Smooth muscle cell (in vitro differentiated cells): ENCODE data around the gene RBKS. TPM values are rescaled to one million over a fixed set of nuclear protein-coding genes. Genes with fewer than 3 reads are reported as not detected.

Experiments used
- DNase-seq: peaks from one replicate; lab custom pipeline; 2025; ENCODE audit not compliant: unreplicated experiment; lab: John Stamatoyannopoulos, UW
- H2AFZ ChIP-seq: fragments of 200-600 bp; sonication (generic); 2 replicates; pipeline ENCODE4 v1.6.0; 2016; ENCODE audit warnings: antibody characterized with exemption, low read depth, mild to moderate bottlenecking
- H3F3A ChIP-seq: fragments of 200-600 bp; sonication (generic); 2 replicates; pipeline ENCODE4 v1.6.0; 2017; ENCODE audit warnings: antibody characterized with exemption, low read depth
- H3K27ac ChIP-seq: fragments of 200-600 bp; sonication (generic); 2 replicates; pipeline ENCODE4 v1.5.1; 2016; ENCODE audit warnings: low read depth, mild to moderate bottlenecking
- H3K27me3 ChIP-seq: fragments of 200-600 bp; sonication (generic); 2 replicates; pipeline ENCODE4 v1.6.1; 2016; ENCODE audit warnings: low read depth, mild to moderate bottlenecking
- H3K36me3 ChIP-seq: fragments of 200-600 bp; sonication (generic); 2 replicates; pipeline ENCODE4 v1.5.1; 2016; ENCODE audit warnings: low read depth
- H3K4me1 ChIP-seq: fragments of 200-600 bp; sonication (generic); 2 replicates; pipeline ENCODE4 v1.5.1; 2016; ENCODE audit warnings: low read depth
- H3K4me2 ChIP-seq: fragments of 200-600 bp; sonication (generic); 2 replicates; pipeline ENCODE4 v1.6.0; 2016; ENCODE audit warnings: mild to moderate bottlenecking
- H3K4me3 ChIP-seq: fragments of 200-600 bp; sonication (generic); 2 replicates; pipeline ENCODE4 v1.5.1; 2016; ENCODE audit warnings: mild to moderate bottlenecking
- H3K79me2 ChIP-seq: fragments of 200-600 bp; sonication (generic); 2 replicates; pipeline ENCODE4 v1.6.0; 2016; ENCODE audit warnings: low read depth, mild to moderate bottlenecking
- H3K9ac ChIP-seq: fragments of 200-600 bp; sonication (generic); 2 replicates; pipeline ENCODE4 v1.6.0; 2016; ENCODE audit warnings: low read depth
- H3K9me3 ChIP-seq: fragments of 200-600 bp; sonication (generic); replicated peaks from 2 replicates; pipeline ENCODE4 v1.5.1; 2016; ENCODE audit warnings: low read depth
- H4K20me1 ChIP-seq: fragments of 200-600 bp; sonication (generic); 2 replicates; pipeline ENCODE4 v1.6.0; 2016; ENCODE audit warnings: low read depth
- WGBS: methylation state at CpG from one replicate; pipeline ENCODE4 v1.1.7; 2016; ENCODE audit warnings: low lambda C conversion rate; 5-methylcytosine and 5-hydroxymethylcytosine counted together
- polyA plus RNA-seq: library from polyadenylated mRNA; unstranded; fragments of >200 nt; fragmentation: Nextera tagmentation; extraction: Ambion mirVana; gene quantifications from 2 replicates; pipeline ENCODE4 v1.2.1, GENCODE V29; 2016
- total RNA-seq: library from RNA; depleted of rRNA; stranded (reverse); fragments of >200 nt; gene quantifications from 2 replicates; pipeline ENCODE4 v1.2.3, GENCODE V29; 2014
- TF ChIP-seq, protein P1 (sequence below): fragments of 200-600 bp; sonication (generic); IDR thresholded peaks from 2 replicates; pipeline ENCODE4 v1.5.1; 2017; ENCODE audit warnings: borderline replicate concordance, mild to moderate bottlenecking, antibody characterized with exemption; ENCODE audit not compliant: insufficient read depth, poor library complexity, severe bottlenecking

The RBKS gene
- total and polyA plus RNA-seq, 2 experiments from 2014 or later, result 1.0 to 3.3 TPM

DNA sequence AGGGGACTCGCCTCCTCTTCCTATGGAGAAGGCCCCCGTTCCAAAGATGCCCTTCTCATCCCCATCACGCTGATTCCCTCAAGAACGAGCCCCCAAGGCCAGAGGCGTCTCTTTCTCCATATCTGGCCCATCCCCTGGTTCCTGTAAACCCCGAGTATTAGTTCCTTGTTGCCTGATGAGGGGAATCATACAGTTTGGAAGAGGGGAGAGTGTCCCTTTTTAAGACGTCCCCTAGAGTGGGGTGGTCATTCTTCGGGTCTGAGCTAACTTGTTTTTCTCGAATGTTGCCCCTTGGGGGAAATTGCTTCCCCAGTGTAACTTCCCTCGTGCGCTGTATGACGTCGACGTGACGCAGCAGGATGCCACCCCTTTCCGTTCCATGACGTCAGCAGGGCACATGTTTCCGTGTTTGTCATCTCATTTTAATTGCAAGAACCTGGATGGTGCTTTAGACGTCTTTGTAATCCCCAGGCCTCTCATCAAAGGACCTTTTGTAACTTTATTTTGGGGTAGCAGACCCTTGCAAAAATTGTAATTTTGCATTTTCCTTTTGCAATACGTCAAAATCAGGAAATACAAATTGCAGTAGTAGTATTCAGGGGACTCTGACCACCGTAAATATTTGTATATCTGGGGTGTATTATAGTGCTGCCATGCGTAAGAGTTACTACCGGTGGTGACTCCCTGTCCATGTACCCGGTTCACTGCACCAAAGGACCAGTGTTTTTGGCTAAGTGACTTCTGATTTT lies 911 bp upstream of the RBKS start:
- Histone ChIP-seq H3K4me2 (peak overlapping the region; percentile 86), H2AFZ (peak overlapping the region; percentile 99), H3K9me3 (no peaks in the 10 kb centered on the region), H3K9ac (peak overlapping the region; percentile 92), H3K27ac (peak overlapping the region; percentile 84), H3K36me3 (no peaks in the 10 kb centered on the region), H3K27me3 (no peaks in the 10 kb centered on the region), H3K4me1 (peaks cover 6% of the 10 kb centered on the region), H3K79me2 (peaks cover 21% of the 10 kb centered on the region), H4K20me1 (no peaks in the 10 kb centered on the region), H3F3A (peaks cover 5% of the 10 kb centered on the region), H3K4me3 (peak overlapping the region; percentile 68)
- 26% methylated on average over 24 of the region's 24 CpGs for WGBS
- no peak for DNase-seq
- TF ChIP-seq, protein P1, sequence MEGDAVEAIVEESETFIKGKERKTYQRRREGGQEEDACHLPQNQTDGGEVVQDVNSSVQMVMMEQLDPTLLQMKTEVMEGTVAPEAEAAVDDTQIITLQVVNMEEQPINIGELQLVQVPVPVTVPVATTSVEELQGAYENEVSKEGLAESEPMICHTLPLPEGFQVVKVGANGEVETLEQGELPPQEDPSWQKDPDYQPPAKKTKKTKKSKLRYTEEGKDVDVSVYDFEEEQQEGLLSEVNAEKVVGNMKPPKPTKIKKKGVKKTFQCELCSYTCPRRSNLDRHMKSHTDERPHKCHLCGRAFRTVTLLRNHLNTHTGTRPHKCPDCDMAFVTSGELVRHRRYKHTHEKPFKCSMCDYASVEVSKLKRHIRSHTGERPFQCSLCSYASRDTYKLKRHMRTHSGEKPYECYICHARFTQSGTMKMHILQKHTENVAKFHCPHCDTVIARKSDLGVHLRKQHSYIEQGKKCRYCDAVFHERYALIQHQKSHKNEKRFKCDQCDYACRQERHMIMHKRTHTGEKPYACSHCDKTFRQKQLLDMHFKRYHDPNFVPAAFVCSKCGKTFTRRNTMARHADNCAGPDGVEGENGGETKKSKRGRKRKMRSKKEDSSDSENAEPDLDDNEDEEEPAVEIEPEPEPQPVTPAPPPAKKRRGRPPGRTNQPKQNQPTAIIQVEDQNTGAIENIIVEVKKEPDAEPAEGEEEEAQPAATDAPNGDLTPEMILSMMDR, result no peak

DNA sequence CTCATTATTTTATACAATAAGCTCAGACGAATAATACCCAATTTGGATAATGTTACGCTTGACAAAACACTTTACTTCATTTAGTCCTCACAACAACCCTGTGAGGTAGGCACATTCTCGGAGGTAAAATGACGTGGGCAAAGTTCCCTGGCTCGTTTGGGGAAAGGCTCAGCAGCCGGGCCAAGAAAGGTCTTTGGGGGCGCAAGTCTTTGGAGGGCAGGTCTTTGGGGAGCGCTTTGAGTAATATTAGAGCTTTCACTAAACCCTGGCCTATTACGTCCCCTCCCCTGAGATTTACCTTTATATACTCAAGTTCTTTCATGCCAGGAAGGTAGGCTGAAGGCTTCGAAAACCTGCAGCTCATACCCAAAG lies 427 bp downstream of the RBKS start:
- WGBS, result 22% methylated on average over 10 of the region's 10 CpGs
- Histone ChIP-seq H3K4me2 (peak overlapping the region; percentile 86), H3K27me3 (no peaks in the 10 kb centered on the region), H4K20me1 (no peaks in the 10 kb centered on the region), H2AFZ (peak overlapping the region; percentile 99), H3K4me3 (peak overlapping the region; percentile 68), H3K4me1 (peaks cover 6% of the 10 kb centered on the region), H3K27ac (peak overlapping the region; percentile 84), H3K9ac (peak overlapping the region; percentile 92), H3K9me3 (no peaks in the 10 kb centered on the region), H3K36me3 (no peaks in the 10 kb centered on the region), H3F3A (peaks cover 5% of the 10 kb centered on the region), H3K79me2 (peaks cover 21% of the 10 kb centered on the region)
- TF ChIP-seq, protein P1, result no peak
- no peak for DNase-seq

DNA sequence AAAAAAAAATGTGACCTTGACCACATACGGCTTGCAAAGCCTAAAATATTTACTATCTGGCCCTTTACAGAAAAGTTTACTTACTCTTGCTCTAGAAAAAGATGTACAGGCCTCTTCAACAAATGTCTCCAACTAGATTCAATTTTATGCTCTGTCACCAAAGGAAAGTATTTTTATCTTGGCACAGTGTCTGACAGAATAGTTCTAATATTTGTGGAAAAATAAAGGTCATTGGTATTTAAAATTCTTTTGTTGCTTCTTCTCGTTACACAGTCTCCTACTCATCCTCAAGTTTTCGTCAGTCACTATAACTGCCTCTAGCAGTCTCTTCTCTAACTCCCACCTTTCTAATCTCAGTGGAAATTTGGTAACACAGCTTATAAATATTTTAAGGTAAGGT lies 1.4 kb downstream of the RBKS start:
- H3K9me3 ChIP-seq, result no peaks in the 10 kb centered on the region

More for the DNA sequence above, 1.4 kb downstream of the RBKS start:
- H3K27me3 ChIP-seq, result no peaks in the 10 kb centered on the region
- no peak overlapping the region for H3K9ac ChIP-seq
- H2AFZ ChIP-seq, result no peak overlapping the region
- 54% methylated on average over 3 of the region's 3 CpGs for WGBS
- H3F3A ChIP-seq, result peaks cover 5% of the 10 kb centered on the region
- H3K4me2 ChIP-seq, result peak overlapping the region; percentile 86
- no peak for DNase-seq
- H3K4me1 ChIP-seq, result peaks cover 6% of the 10 kb centered on the region
- H3K36me3 ChIP-seq, result no peaks in the 10 kb centered on the region
- H4K20me1 ChIP-seq, result no peaks in the 10 kb centered on the region
- peak overlapping the region; percentile 68 for H3K4me3 ChIP-seq
- peaks cover 21% of the 10 kb centered on the region for H3K79me2 ChIP-seq
- H3K27ac ChIP-seq, result peak overlapping the region; percentile 10
- TF ChIP-seq, protein P1, result no peak
